Smooth muscle cell of the coronary artery (primary cell): ENCODE measurements around the gene CDC42EP3. TPM values are rescaled to one million over a fixed set of nuclear protein-coding genes. Genes with fewer than 3 reads are reported as not detected.

ENCODE experiments used
- total RNA-seq: library from RNA; depleted of rRNA; stranded (reverse); fragments of >200 nt; gene quantifications from 2 replicates; pipeline ENCODE4 v1.2.3, GENCODE V29; 2014; ENCODE audit warnings: low replicate concordance

Gene CDC42EP3, protein sequence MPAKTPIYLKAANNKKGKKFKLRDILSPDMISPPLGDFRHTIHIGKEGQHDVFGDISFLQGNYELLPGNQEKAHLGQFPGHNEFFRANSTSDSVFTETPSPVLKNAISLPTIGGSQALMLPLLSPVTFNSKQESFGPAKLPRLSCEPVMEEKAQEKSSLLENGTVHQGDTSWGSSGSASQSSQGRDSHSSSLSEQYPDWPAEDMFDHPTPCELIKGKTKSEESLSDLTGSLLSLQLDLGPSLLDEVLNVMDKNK
- total RNA-seq: 3.2 and 11.6 TPM in 2 replicates

DNA sequence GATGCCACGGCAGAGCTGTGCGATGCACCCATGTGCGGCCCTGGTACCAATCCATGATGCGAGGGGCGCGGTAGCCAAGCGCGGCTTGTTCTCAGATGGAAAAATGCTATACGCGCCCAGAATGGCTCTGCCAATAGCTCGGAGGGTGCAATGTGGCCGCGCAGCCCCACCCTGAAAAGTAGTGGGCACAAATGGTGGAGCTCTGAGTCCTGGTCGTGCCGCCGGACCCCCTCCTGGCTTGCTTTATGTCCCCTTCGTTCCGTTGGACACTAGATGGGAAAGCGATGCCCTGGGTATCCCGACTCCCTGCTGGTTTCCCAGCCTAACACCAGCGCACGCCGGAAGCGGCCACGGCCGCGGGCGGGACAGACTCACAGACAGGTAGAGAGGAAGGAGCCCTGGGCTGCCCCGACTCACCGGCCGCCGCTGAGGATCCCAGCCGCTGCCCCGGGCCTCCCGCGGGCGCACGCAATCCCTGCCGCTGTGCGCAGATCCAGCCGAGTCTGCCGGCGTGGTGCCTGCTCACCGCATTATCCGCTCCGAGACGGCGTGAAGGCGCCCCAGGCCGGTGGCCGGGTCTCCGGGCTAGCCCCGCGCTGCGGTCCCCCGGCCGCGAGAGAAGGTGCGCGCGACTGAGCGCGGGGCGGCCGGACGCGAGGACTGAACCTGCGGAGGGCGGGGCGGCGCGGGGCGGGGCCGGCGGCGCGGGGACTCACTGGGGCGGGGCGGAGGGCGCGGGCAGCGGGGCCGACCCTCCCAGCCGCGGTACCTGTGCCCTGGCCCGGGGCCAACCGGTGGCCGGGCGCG lies at the start of gene CDC42EP3:
TSS of gene CDC42EP3 (minus strand) at position 634 of the 807 bp plus-strand sequence. CDS start 25,055 bp downstream, outside the sequence.

